IMR-90 (cell line): ENCODE measurements around the gene FKRP. TPM values are rescaled to one million over a fixed set of nuclear protein-coding genes. Genes with fewer than 3 reads are reported as not detected.

Experiments used
- ATAC-seq: fragments of 200-7000 bp; cut with Tn5 transposase; 2 replicates; pipeline ENCODE4 v1.9.1; 2020; ENCODE audit warnings: low read depth, mild to moderate bottlenecking, moderate library complexity
- BruUV-seq: library from RNA; stranded (reverse); fragments of 400-500 nt; replicated peaks from 2 replicates; lab custom pipeline; 2021; lab: Mats Ljungman, UMichigan
- CTCF ChIA-PET: fragments of 300-600 bp; formaldehyde crosslinking; extraction: SDS; loops from one replicate; lab custom pipeline; 2021; ENCODE audit warnings: antibody characterized with exemption; lab: Yijun Ruan, JAX
- POLR2A ChIA-PET: fragments of 300-600 bp; sonication (Branson Sonifier 250); formaldehyde crosslinking; loops from one replicate; lab custom pipeline; 2022; ENCODE audit warnings: antibody characterized with exemption; ENCODE audit not compliant: unreplicated experiment; lab: Charles Lee
- DNase-seq: peaks from one replicate; pipeline ENCODE4 v3.0.0; 2013
- H2AFZ ChIP-seq: replicated peaks from 2 replicates; pipeline ENCODE3; 2013; ENCODE audit warnings: low read length, mild to moderate bottlenecking; ENCODE audit not compliant: poor library complexity
- H2AK5ac ChIP-seq: 2 replicates; pipeline ENCODE4 v1.6.1; 2013; ENCODE audit warnings: low read depth, low read length, inconsistent platforms
- H2AK9ac ChIP-seq: replicated peaks from 2 replicates; pipeline ENCODE3; 2013; ENCODE audit warnings: mild to moderate bottlenecking, low read depth, low read length, moderate library complexity; ENCODE audit not compliant: poor library complexity
- H2BK120ac ChIP-seq: 2 replicates; pipeline ENCODE4 v1.6.1; 2013; ENCODE audit warnings: low read depth, low read length, inconsistent platforms
- H2BK15ac ChIP-seq: 3 replicates; pipeline ENCODE4 v1.6.1; 2013; ENCODE audit warnings: low read depth, low read length, inconsistent platforms
- H2BK20ac ChIP-seq: 2 replicates; pipeline ENCODE4 v1.6.1; 2013; ENCODE audit warnings: low read depth, mild to moderate bottlenecking, inconsistent platforms, low read length, moderate library complexity
- H2BK5ac ChIP-seq: 2 replicates; pipeline ENCODE4 v1.6.1; 2013; ENCODE audit warnings: mild to moderate bottlenecking, low read depth, low read length, inconsistent platforms; ENCODE audit not compliant: poor library complexity, severe bottlenecking
- H3K14ac ChIP-seq: replicated peaks from 2 replicates; pipeline ENCODE4 v1.6.1; 2013; ENCODE audit warnings: low read depth, low read length, inconsistent platforms
- H3K18ac ChIP-seq: 2 replicates; pipeline ENCODE4 v1.6.1; 2013; ENCODE audit warnings: low read depth, low read length, control low read depth
- H3K23ac ChIP-seq: 2 replicates; pipeline ENCODE4 v1.6.1; 2013; ENCODE audit warnings: low read depth, low read length, inconsistent platforms
- H3K27ac ChIP-seq: 2 replicates; pipeline ENCODE4 v1.5.1; 2013; ENCODE audit warnings: mild to moderate bottlenecking, control low read depth, low read length; ENCODE audit not compliant: insufficient read depth
- H3K27me3 ChIP-seq: 2 replicates; pipeline ENCODE4 v1.6.1; 2013; ENCODE audit warnings: low read length; ENCODE audit not compliant: control insufficient read depth, insufficient read depth
- H3K36me3 ChIP-seq: 2 replicates; pipeline ENCODE4 v1.6.1; 2013; ENCODE audit warnings: low read length, mixed read lengths; ENCODE audit not compliant: control insufficient read depth, insufficient read depth
- H3K4ac ChIP-seq: 2 replicates; pipeline ENCODE4 v1.6.1; 2013; ENCODE audit warnings: low read depth, low read length, inconsistent platforms
- H3K4me1 ChIP-seq: 2 replicates; pipeline ENCODE4 v1.6.1; 2013; ENCODE audit warnings: low read length, mixed read lengths; ENCODE audit not compliant: control insufficient read depth, insufficient read depth
- H3K4me2 ChIP-seq: 2 replicates; pipeline ENCODE4 v1.6.1; 2013; ENCODE audit warnings: low read depth, mild to moderate bottlenecking, control low read depth, low read length, moderate library complexity
- H3K4me3 ChIP-seq: 2 replicates; pipeline ENCODE4 v1.5.1; 2013; ENCODE audit warnings: low read depth, mild to moderate bottlenecking, control low read depth, low read length, moderate library complexity; ENCODE audit not compliant: insufficient read depth
- H3K56ac ChIP-seq: 2 replicates; pipeline ENCODE4 v1.6.1; 2013; ENCODE audit warnings: low read length, inconsistent platforms; ENCODE audit not compliant: insufficient read depth; ENCODE audit errors: extremely low read depth
- H3K79me1 ChIP-seq, 2 experiments: 2 replicates each; pipeline ENCODE4 v1.6.1; 2013; ENCODE audit warnings: low read length in 2 of 2, inconsistent platforms in 1 of 2, low read depth in 1 of 2
- H3K9ac ChIP-seq: 2 replicates; pipeline ENCODE4 v1.6.1; 2013; ENCODE audit warnings: low read depth, low read length, control low read depth
- H3K9me1 ChIP-seq: 2 replicates; pipeline ENCODE4 v1.6.1; 2013; ENCODE audit warnings: low read length, inconsistent platforms; ENCODE audit not compliant: insufficient read depth
- H3K9me3 ChIP-seq: 2 replicates; pipeline ENCODE4 v1.6.1; 2013; ENCODE audit warnings: low read length; ENCODE audit not compliant: control insufficient read depth, insufficient read depth
- H4K20me1 ChIP-seq: 2 replicates; pipeline ENCODE4 v1.6.1; 2013; ENCODE audit warnings: low read length, inconsistent platforms; ENCODE audit not compliant: insufficient read depth
- H4K5ac ChIP-seq: 2 replicates; pipeline ENCODE4 v1.6.1; 2013; ENCODE audit warnings: mild to moderate bottlenecking, low read depth, low read length, control low read depth
- H4K8ac ChIP-seq, 2 experiments: 2 replicates each; pipeline ENCODE4 v1.6.1; 2013; ENCODE audit warnings: low read depth in 2 of 2, low read length in 2 of 2, control low read depth in 1 of 2, inconsistent platforms in 1 of 2
- H4K91ac ChIP-seq: 2 replicates; pipeline ENCODE4 v1.6.1; 2013; ENCODE audit warnings: low read depth, low read length, inconsistent platforms; ENCODE audit not compliant: insufficient read depth
- CEBPB ChIP-seq: IDR thresholded peaks from 2 replicates; pipeline ENCODE4 v1.6.1; 2012; ENCODE audit warnings: low read depth, low read length, improper control_type of control experiment
- CHD1 ChIP-seq: IDR thresholded peaks from 2 replicates; pipeline ENCODE4 v1.6.1; 2012; ENCODE audit warnings: low read depth, low read length, improper control_type of control experiment
- FOS ChIP-seq: fragments of 150-350 bp; IDR thresholded peaks from 2 replicates; pipeline ENCODE4 v1.6.1; 2016; ENCODE audit warnings: low read depth, low read length
- MAFK ChIP-seq: IDR thresholded peaks from 2 replicates; pipeline ENCODE4 v1.6.1; 2012; ENCODE audit warnings: low read depth, low read length, improper control_type of control experiment
- NFE2L2 ChIP-seq: fragments of 150-350 bp; IDR thresholded peaks from 2 replicates; pipeline ENCODE4 v1.6.1; 2016; ENCODE audit warnings: low read depth, mild to moderate bottlenecking, low read length
- RAD21 ChIP-seq: IDR thresholded peaks from 2 replicates; pipeline ENCODE4 v1.6.1; 2012; ENCODE audit warnings: low read length, improper control_type of control experiment
- RCOR1 ChIP-seq: IDR thresholded peaks from 2 replicates; pipeline ENCODE4 v1.6.1; 2012; ENCODE audit warnings: mild to moderate bottlenecking, low read length, improper control_type of control experiment; ENCODE audit not compliant: insufficient replicate concordance
- RFX5 ChIP-seq: IDR thresholded peaks from 2 replicates; pipeline ENCODE4 v1.8.0; 2012; ENCODE audit warnings: low read depth, mild to moderate bottlenecking, low read length, moderate library complexity
- SMC3 ChIP-seq: fragments of 150-350 bp; IDR thresholded peaks from 2 replicates; pipeline ENCODE4 v1.6.1; 2016; ENCODE audit warnings: low read depth, mild to moderate bottlenecking, antibody characterized with exemption, low read length, moderate library complexity
- WGBS, 2 experiments: methylation state at CpG; one replicate each; pipeline versions ENCODE4 v1.1.5 to v1.1.7; 2013; ENCODE audit warnings: missing lambda C conversion rate in 2 of 2; ENCODE audit not compliant: insufficient read length in 1 of 2; ENCODE audit errors: extremely low coverage in 2 of 2; 5-methylcytosine and 5-hydroxymethylcytosine counted together
- dilution Hi-C: fragments of 300-500 bp; cut with HindIII; formaldehyde crosslinking; loops from one replicate; pipeline ENCODE4 v1.14.3; 2018; ENCODE audit warnings: low sequenced_read_pairs; ENCODE audit not compliant: unreplicated experiment
- in situ Hi-C: fragments of 300-500 bp; cut with MboI; formaldehyde crosslinking; loops from 3 replicates; pipeline ENCODE4 v1.14.3; 2019; ENCODE audit warnings: low sequenced_read_pairs, inconsistent platforms, mixed read lengths
- intact Hi-C: fragments of 100-400 bp; cut with micrococcal nuclease; formaldehyde crosslinking; loops from 2 replicates; pipeline ENCODE4 v1.10.0; 2022
- polyA plus RNA-seq, 3 experiments: library from polyadenylated mRNA; depleted of rRNA; stranded (reverse); fragments of >200 nt; gene quantifications; 2 replicates each; pipeline ENCODE4 v1.2.3, GENCODE V29; 2012; ENCODE audit warnings: low replicate concordance in 1 of 3
- total RNA-seq: library from RNA; depleted of rRNA; stranded (reverse); fragments of >200 nt; gene quantifications from 2 replicates; pipeline ENCODE4 v1.2.3, GENCODE V29; 2012
- TF ChIP-seq, protein P1 (sequence below): fragments of 150-350 bp; IDR thresholded peaks from 2 replicates; pipeline ENCODE4 v1.6.1; 2017; ENCODE audit warnings: mild to moderate bottlenecking, antibody characterized with exemption, low read length, low read depth
- TF ChIP-seq, protein P2 (sequence below): fragments of 150-350 bp; IDR thresholded peaks from 2 replicates; pipeline ENCODE4 v1.6.1; 2016; ENCODE audit warnings: low read depth, mild to moderate bottlenecking, low read length, moderate library complexity, borderline replicate concordance

Gene FKRP
- total and polyA plus RNA-seq, 2 of the 4 experiments (the other 2 are of a cell fraction): 6.1 to 25.3 TPM

DNA sequence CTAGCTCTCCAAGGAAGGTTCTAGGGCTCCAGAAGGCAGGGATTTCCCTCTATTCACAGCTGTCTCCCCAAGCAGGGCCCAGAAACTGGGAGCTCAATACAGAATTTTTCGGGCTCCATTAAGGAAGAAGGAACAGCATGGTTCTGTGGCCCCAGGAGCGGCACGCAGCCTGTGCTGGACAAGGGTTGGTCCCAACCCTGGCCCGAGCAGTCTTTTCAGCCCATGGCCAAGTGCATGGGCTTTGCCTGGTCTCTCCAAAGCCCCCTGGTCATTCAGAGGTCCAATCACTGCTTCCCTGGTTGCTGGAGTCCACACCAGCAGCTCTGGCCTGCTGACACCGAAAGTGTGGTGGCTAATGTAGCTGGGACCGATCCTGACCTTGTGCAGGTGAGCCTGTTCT, 22.4 kb upstream of the FKRP start:
- H3K36me3 ChIP-seq: peaks cover 78% of the 10 kb centered on the region
- H3K9ac ChIP-seq: no peak overlapping the region
- no peak overlapping the region for H3K18ac ChIP-seq
- H2BK5ac ChIP-seq: no peak overlapping the region
- H3K9me3 ChIP-seq: no peaks in the 10 kb centered on the region
- no peak overlapping the region for H2AK5ac ChIP-seq
- H3K56ac ChIP-seq: no peak overlapping the region
- H3K79me1 ChIP-seq: peaks cover 18 to 49% of the 10 kb centered on the region in 2 experiments
- H3K23ac ChIP-seq: no peak overlapping the region
- in situ Hi-C loops: no loop called here
- H3K27me3 ChIP-seq: no peaks in the 10 kb centered on the region
- no peak overlapping the region for H3K27ac ChIP-seq
- POLR2A ChIA-PET: interaction anchor here (0.7 kb wide), 1 partner anchor 10 kb away, joined by 21 read pairs; no protein-coding TSS in a partner anchor
- H2BK15ac ChIP-seq: no peak overlapping the region
- WGBS, 2 experiments: 100% methylated on average over 4 of the region's 6 CpGs; no CpG with 5 or more reads in 1 of the 2 experiments
- TF ChIP-seq SMC3 (no peak), NFE2L2 (no peak), RCOR1 (no peak), RAD21 (no peak), CEBPB (no peak), FOS (no peak), MAFK (no peak), CHD1 (no peak), RFX5 (no peak)
- TF ChIP-seq, protein P1, sequence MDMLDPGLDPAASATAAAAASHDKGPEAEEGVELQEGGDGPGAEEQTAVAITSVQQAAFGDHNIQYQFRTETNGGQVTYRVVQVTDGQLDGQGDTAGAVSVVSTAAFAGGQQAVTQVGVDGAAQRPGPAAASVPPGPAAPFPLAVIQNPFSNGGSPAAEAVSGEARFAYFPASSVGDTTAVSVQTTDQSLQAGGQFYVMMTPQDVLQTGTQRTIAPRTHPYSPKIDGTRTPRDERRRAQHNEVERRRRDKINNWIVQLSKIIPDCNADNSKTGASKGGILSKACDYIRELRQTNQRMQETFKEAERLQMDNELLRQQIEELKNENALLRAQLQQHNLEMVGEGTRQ: no peak
- TF ChIP-seq, protein P2, sequence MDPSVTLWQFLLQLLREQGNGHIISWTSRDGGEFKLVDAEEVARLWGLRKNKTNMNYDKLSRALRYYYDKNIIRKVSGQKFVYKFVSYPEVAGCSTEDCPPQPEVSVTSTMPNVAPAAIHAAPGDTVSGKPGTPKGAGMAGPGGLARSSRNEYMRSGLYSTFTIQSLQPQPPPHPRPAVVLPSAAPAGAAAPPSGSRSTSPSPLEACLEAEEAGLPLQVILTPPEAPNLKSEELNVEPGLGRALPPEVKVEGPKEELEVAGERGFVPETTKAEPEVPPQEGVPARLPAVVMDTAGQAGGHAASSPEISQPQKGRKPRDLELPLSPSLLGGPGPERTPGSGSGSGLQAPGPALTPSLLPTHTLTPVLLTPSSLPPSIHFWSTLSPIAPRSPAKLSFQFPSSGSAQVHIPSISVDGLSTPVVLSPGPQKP: no peak
- dilution Hi-C loops: no loop called here
- no peak overlapping the region for H3K4ac ChIP-seq
- CTCF ChIA-PET: no interaction called here
- H2AK9ac ChIP-seq: no peak overlapping the region
- ATAC-seq (no peak), DNase-seq (no peak)
- H3K4me3 ChIP-seq: no peak overlapping the region
- no peak overlapping the region for H4K91ac ChIP-seq
- H3K9me1 ChIP-seq: no peaks in the 10 kb centered on the region
- no peak overlapping the region for H2BK120ac ChIP-seq
- H2BK20ac ChIP-seq: no peak overlapping the region
- no peak overlapping the region for H3K4me2 ChIP-seq
- H2AFZ ChIP-seq: no peak overlapping the region
- BruUV-seq: no TSS peak
- H3K4me1 ChIP-seq: peaks cover 2% of the 10 kb centered on the region; the same call in 1 of the 2 replicates
- peaks cover 21% of the 10 kb centered on the region; the same call in 1 of the 2 replicates for H4K20me1 ChIP-seq
- no peak overlapping the region for H4K5ac ChIP-seq
- intact Hi-C loops: no loop called here
- H3K14ac ChIP-seq: no peak overlapping the region
- H4K8ac ChIP-seq: no peak overlapping the region
